HCT116 (cell line): ENCODE data around the gene NPFF.

Source experiments
- CTCF ChIP-seq, 3 experiments: fragments of 200-600 bp in 1 of 3; sonication (generic) in 1 of 3; IDR thresholded peaks in 2 of 3; conservative IDR thresholded peaks in 1 of 3; 2 replicates each; pipeline ENCODE4 v1.5.1; 2012 to 2017; ENCODE audit warnings: low read depth in 2 of 3, low read length in 2 of 3, antibody characterized with exemption in 1 of 3, borderline replicate concordance in 1 of 3, control low read depth in 1 of 3, mild to moderate bottlenecking in 1 of 3, mixed read lengths in 1 of 3, mixed run types in 1 of 3, moderate library complexity in 1 of 3; ENCODE audit not compliant: insufficient read depth in 1 of 3
- EGR1 ChIP-seq: IDR thresholded peaks from 2 replicates; pipeline ENCODE4 v1.6.1; 2012; ENCODE audit warnings: low read depth
- EZH2 ChIP-seq: fragments of 200-600 bp; sonication (generic); IDR thresholded peaks from 2 replicates; pipeline ENCODE4 v1.6.1; 2017; ENCODE audit warnings: antibody characterized with exemption, mixed run types
- MAX ChIP-seq: IDR thresholded peaks from 2 replicates; pipeline ENCODE4 v1.6.1; 2012
- POLR2A ChIP-seq: IDR thresholded peaks from 2 replicates; pipeline ENCODE4 v1.7.0; 2011; ENCODE audit warnings: borderline replicate concordance; ENCODE audit not compliant: insufficient read depth, insufficient read length; ENCODE audit errors: extremely low read depth
- REST ChIP-seq: IDR thresholded peaks from 2 replicates; pipeline ENCODE4 v1.6.1; 2012; ENCODE audit warnings: low read depth
- SIN3A ChIP-seq: IDR thresholded peaks from 2 replicates; pipeline ENCODE4 v1.6.1; 2012; ENCODE audit warnings: low read depth
- SP1 ChIP-seq: IDR thresholded peaks from 2 replicates; pipeline ENCODE4 v1.6.1; 2012; ENCODE audit warnings: low read depth
- YY1 ChIP-seq: IDR thresholded peaks from 2 replicates; pipeline ENCODE4 v1.6.1; 2011; ENCODE audit warnings: low read length, low read depth, moderate library complexity, mild to moderate bottlenecking; ENCODE audit not compliant: insufficient replicate concordance; ENCODE audit errors: extremely low read depth
- ZFX ChIP-seq: fragments of 450-650 bp; IDR thresholded peaks from 2 replicates; pipeline ENCODE4 v1.6.1; 2017

GRCh38 chr12:53464685-53465418 lies 42.4 kb downstream of the NPFF start:
- TF ChIP-seq CTCF (IDR thresholded peaks at IDR 0.05 in 2 of 3, conservative IDR thresholded peaks at IDR 0.05 in 1 of 3; ENCODE audit: borderline replicate concordance in 1 of 3, insufficient read depth in 1 of 3, low read depth in 2 of 3, low read length in 2 of 3) (no peak), MAX (no peak), EGR1 (no peak), POLR2A (no peak), EZH2 (no peak), REST (no peak), YY1 (no peak), ZFX (no peak), SIN3A (no peak), SP1 (no peak)
